Epithelial cell of proximal tubule (primary cell): Measurements from ENCODE around the gene NEU1. TPM values are rescaled to one million over a fixed set of nuclear protein-coding genes. Genes with fewer than 3 reads are reported as not detected.

ENCODE experiments used
- DNase-seq: peaks from one replicate; pipeline ENCODE4 v3.0.0-alpha.2; 2011; ENCODE audit warnings: low read depth
- H3K4me3 ChIP-seq: 2 replicates; pipeline ENCODE4 v1.5.1; 2011; ENCODE audit warnings: low read depth, mild to moderate bottlenecking, low read length
- total RNA-seq: library from RNA; depleted of rRNA; stranded (reverse); fragments of >200 nt; gene quantifications from 2 replicates; pipeline ENCODE4 v1.2.3, GENCODE V29; 2015
- TF ChIP-seq, protein P1 (sequence below): conservative IDR thresholded peaks from 2 replicates; pipeline ENCODE4 v1.5.1; 2012; ENCODE audit warnings: low read depth, mild to moderate bottlenecking, low read length

The NEU1 gene
- total RNA-seq, 1 donor from 2014 or later = 65.2 TPM

- no peak for DNase-seq
- H3K4me3 ChIP-seq = no peak overlapping the region
- TF ChIP-seq, protein P1, sequence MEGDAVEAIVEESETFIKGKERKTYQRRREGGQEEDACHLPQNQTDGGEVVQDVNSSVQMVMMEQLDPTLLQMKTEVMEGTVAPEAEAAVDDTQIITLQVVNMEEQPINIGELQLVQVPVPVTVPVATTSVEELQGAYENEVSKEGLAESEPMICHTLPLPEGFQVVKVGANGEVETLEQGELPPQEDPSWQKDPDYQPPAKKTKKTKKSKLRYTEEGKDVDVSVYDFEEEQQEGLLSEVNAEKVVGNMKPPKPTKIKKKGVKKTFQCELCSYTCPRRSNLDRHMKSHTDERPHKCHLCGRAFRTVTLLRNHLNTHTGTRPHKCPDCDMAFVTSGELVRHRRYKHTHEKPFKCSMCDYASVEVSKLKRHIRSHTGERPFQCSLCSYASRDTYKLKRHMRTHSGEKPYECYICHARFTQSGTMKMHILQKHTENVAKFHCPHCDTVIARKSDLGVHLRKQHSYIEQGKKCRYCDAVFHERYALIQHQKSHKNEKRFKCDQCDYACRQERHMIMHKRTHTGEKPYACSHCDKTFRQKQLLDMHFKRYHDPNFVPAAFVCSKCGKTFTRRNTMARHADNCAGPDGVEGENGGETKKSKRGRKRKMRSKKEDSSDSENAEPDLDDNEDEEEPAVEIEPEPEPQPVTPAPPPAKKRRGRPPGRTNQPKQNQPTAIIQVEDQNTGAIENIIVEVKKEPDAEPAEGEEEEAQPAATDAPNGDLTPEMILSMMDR = no peak
Observed at GRCh38 chr6:31899215-31899614, 36.6 kb upstream of the NEU1 start.

DNA sequence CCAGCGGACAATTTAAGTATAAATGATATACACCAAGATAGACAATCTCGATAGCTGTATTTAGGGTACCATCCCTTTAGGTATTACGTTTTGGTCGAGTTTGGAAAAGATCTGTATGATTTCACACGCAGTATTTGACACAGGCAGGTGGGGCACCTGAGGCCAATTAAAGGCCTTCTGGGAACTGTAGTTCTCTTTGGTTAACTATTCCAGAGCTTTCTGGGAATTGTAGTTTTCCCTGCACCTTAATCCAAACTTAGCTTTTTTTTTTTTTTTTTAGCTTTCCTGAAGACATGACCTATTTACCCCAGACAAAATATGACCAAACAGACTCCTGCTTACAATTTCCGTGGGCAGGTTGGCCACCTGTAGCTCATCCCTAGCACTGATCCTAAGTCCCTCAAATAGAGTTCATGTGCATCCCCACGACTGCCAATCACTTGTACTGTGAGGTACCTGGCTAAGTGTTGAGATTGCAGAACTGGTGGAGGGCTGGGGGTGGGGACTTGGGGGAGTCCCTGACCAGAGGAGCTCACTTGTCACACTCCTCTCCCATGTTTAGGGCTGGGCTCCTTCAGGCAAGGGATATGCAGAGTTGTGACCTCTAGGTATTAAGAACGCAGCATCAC, 35.9 kb upstream of the NEU1 start:
- no peak for DNase-seq
- TF ChIP-seq, protein P1 = peak; percentile 6
- H3K4me3 ChIP-seq = peak overlapping the region; percentile 88

- TF ChIP-seq, protein P1 = no peak
- DNase-seq = no peak
Observed at GRCh38 chr6:31897612-31898382, 35.2 kb upstream of the NEU1 start, which contains the start of gene EHMT2. Gene EHMT2 (minus strand): TSS chr6:31897698. CDS start chr6:31897677, 21 bp downstream.

GRCh38 chr6:31896856-31897611, 34.4 kb upstream of the NEU1 start:
- TF ChIP-seq, protein P1 = no peak
- peak overlapping the region; percentile 88 for H3K4me3 ChIP-seq
- DNase-seq = no peak

More at GRCh38 chr6:31897612-31898382, 35.2 kb upstream of the NEU1 start, which contains the start of gene EHMT2:
- peak within 1 kb of the TSS; percentile 88 for H3K4me3 ChIP-seq

DNA sequence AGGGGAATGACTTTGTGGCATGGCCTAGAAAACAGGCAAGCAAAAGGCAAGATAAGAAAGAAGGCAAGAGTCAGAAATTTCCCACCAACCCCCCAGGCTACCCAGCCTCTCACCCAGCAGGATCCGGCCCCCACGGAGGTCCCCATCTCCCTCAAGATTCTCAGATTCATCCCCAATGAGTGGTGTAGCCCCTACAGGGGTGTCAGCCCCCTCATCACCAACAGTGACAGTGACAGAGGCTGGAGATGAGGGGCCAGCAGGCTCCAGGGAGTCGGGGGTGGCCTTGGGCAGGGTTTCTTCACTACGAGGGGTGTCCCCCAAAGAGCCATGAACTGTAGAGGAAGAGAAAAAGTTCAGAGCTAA, 33.9 kb upstream of the NEU1 start:
- TF ChIP-seq, protein P1 = no peak
- H3K4me3 ChIP-seq = peak overlapping the region; percentile 88
- no peak for DNase-seq

DNA sequence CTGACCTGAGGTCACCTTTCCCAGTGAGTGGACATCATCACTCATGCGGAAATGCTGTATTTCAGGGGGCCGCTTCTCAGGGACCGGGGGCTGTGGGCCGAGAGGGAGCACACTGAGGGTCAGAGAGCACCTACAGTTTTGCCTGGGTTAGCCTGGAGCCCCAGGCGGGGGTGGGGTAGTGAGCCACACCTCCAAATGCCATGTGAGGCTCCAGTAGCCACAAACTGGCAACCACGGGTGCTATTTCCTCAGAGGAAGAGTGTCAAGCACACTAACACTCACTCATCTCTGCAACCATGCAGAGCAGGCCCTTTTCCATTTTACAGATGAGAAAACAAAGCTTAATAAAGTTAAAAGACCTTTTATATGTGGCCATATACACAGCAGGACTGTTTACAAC, 30.2 kb upstream of the NEU1 start:
- TF ChIP-seq, protein P1 = no peak
- no peak for DNase-seq
- no peak overlapping the region for H3K4me3 ChIP-seq
